SU-DHL-6 (cell line): ENCODE data around the gene RHBDL2.

Experiments
- H2AFZ ChIP-seq: fragments of 200-600 bp; sonication (generic); 2 replicates; pipeline ENCODE4 v1.6.1; 2014; ENCODE audit warnings: low read depth, mild to moderate bottlenecking, moderate library complexity, mixed read lengths, antibody characterized with exemption, low read length; ENCODE audit not compliant: severe bottlenecking
- H3F3A ChIP-seq: fragments of 200-600 bp; shearing (Covaris generic); 2 replicates; pipeline ENCODE4 v1.6.0; 2016; ENCODE audit warnings: antibody characterized with exemption, mild to moderate bottlenecking; ENCODE audit not compliant: insufficient read depth
- H3K27ac ChIP-seq: fragments of 200-600 bp; sonication (generic); 2 replicates; pipeline ENCODE4 v1.5.1; 2016; ENCODE audit warnings: low read depth, mild to moderate bottlenecking, low read length, moderate library complexity, mixed read lengths
- H3K27me3 ChIP-seq: fragments of 200-600 bp; sonication (generic), shearing (Covaris generic); 2 replicates; pipeline ENCODE4 v1.6.0; 2014; ENCODE audit warnings: mild to moderate bottlenecking, low read length
- H3K36me3 ChIP-seq: fragments of 200-600 bp; sonication (generic); 2 replicates; pipeline ENCODE4 v1.6.1; 2014; ENCODE audit warnings: mild to moderate bottlenecking, low read length, mixed read lengths
- H3K4me2 ChIP-seq: fragments of 300-600, 200-600 bp; shearing (Covaris generic), sonication (generic); 2 replicates; pipeline ENCODE4 v1.6.0; 2014; ENCODE audit warnings: low read length, low read depth, mild to moderate bottlenecking; ENCODE audit not compliant: poor library complexity, severe bottlenecking
- H3K4me3 ChIP-seq: fragments of 200-600 bp; sonication (generic); 2 replicates; pipeline ENCODE4 v1.5.1; 2014; ENCODE audit warnings: antibody characterized with exemption, low read length, mild to moderate bottlenecking, mixed read lengths; ENCODE audit not compliant: insufficient read depth, poor library complexity, severe bottlenecking
- H3K79me2 ChIP-seq: fragments of 200-600 bp; sonication (generic); 2 replicates; pipeline ENCODE4 v1.6.1; 2014; ENCODE audit warnings: mild to moderate bottlenecking, low read length, moderate library complexity; ENCODE audit not compliant: insufficient read depth
- H3K9ac ChIP-seq: fragments of 200-600 bp; sonication (generic); 2 replicates; pipeline ENCODE4 v1.7.0; 2014; ENCODE audit warnings: mild to moderate bottlenecking, low read length
- H3K9me2 ChIP-seq: fragments of 200-600 bp; sonication (generic); replicated peaks from 2 replicates; pipeline ENCODE4 v1.6.1; 2014; ENCODE audit warnings: low read length; ENCODE audit not compliant: insufficient read depth
- H3K9me3 ChIP-seq: fragments of 200-600 bp; sonication (generic); 2 replicates; pipeline ENCODE4 v1.6.1; 2014; ENCODE audit warnings: low read length, mixed read lengths; ENCODE audit not compliant: insufficient read depth
- H4K20me1 ChIP-seq: fragments of 200-600 bp; sonication (generic); 2 replicates; pipeline ENCODE4 v1.6.1; 2014; ENCODE audit warnings: low read depth, mild to moderate bottlenecking, antibody characterized with exemption, low read length, moderate library complexity, mixed read lengths
- CTCF ChIP-seq: fragments of 200-600 bp; sonication (generic); IDR thresholded peaks from one replicate; pipeline ENCODE4 v1.5.1; 2017; ENCODE audit warnings: antibody characterized with exemption, mild to moderate bottlenecking, low read length, moderate library complexity; ENCODE audit not compliant: insufficient read depth, poor library complexity, severe bottlenecking
- EZH2phosphoT487 ChIP-seq: fragments of 200-600 bp; sonication (generic), shearing (Covaris generic); conservative IDR thresholded peaks from 2 replicates; pipeline ENCODE4 v1.6.1; 2018; ENCODE audit warnings: mild to moderate bottlenecking, antibody characterized with exemption, low read length, moderate library complexity, mixed read lengths

Gene RHBDL2

GRCh38 chr1:38940339-38941047 lies 1.1 kb downstream of the RHBDL2 start:
- no peaks in the 10 kb centered on the region for H4K20me1 ChIP-seq
- H3K79me2 ChIP-seq = no peaks in the 10 kb centered on the region
- H2AFZ ChIP-seq = no peak overlapping the region
- no peaks in the 10 kb centered on the region for H3K9me3 ChIP-seq
- H3K27ac ChIP-seq = no peak overlapping the region
- H3K9me2 ChIP-seq = no peaks in the 10 kb centered on the region
- TF ChIP-seq CTCF (no peak), EZH2phosphoT487 (no peak)
- no peak overlapping the region for H3K4me2 ChIP-seq
- H3K36me3 ChIP-seq = no peaks in the 10 kb centered on the region
- no peaks in the 10 kb centered on the region for H3K27me3 ChIP-seq
- no peak overlapping the region for H3K4me3 ChIP-seq
- no peaks in the 10 kb centered on the region for H3F3A ChIP-seq
- H3K9ac ChIP-seq = no peak overlapping the region

GRCh38 chr1:38938722-38939260 lies 2.8 kb downstream of the RHBDL2 start:
- Histone ChIP-seq H3K36me3 (no peaks in the 10 kb centered on the region), H4K20me1 (no peaks in the 10 kb centered on the region), H3K27ac (no peak overlapping the region), H3K4me3 (no peak overlapping the region), H3K4me2 (no peak overlapping the region), H2AFZ (no peak overlapping the region), H3K27me3 (no peaks in the 10 kb centered on the region), H3K9me3 (no peaks in the 10 kb centered on the region), H3K79me2 (no peaks in the 10 kb centered on the region), H3K9me2 (no peaks in the 10 kb centered on the region), H3F3A (no peaks in the 10 kb centered on the region), H3K9ac (no peak overlapping the region)
- no peak for TF ChIP-seq EZH2phosphoT487
- TF ChIP-seq CTCF = no peak

GRCh38 chr1:38932571-38932970 lies 9.1 kb downstream of the RHBDL2 start:
- Histone ChIP-seq H3K79me2 (no peaks in the 10 kb centered on the region), H3F3A (no peaks in the 10 kb centered on the region), H2AFZ (no peak overlapping the region), H3K36me3 (no peaks in the 10 kb centered on the region), H3K9ac (no peak overlapping the region), H3K27me3 (no peaks in the 10 kb centered on the region), H3K9me3 (no peaks in the 10 kb centered on the region), H3K4me3 (no peak overlapping the region), H3K9me2 (no peaks in the 10 kb centered on the region), H3K4me2 (no peak overlapping the region), H3K27ac (no peak overlapping the region), H4K20me1 (no peaks in the 10 kb centered on the region)
- no peak for TF ChIP-seq EZH2phosphoT487
- no peak for TF ChIP-seq CTCF
